Superior temporal gyrus (tissue), 1 donor: ENCODE results near the gene ARFIP1.
"Not testable (repeated sequence)": the region's sequence is repeated elsewhere in the genome, so short reads cannot be mapped to it uniquely, and the experiment has no call there.

Experiments used
- DNase-seq: peaks from one replicate; pipeline ENCODE4 v3.0.0-alpha.2; 2016; ENCODE audit errors: extremely low spot score

ARFIP1 gene, protein sequence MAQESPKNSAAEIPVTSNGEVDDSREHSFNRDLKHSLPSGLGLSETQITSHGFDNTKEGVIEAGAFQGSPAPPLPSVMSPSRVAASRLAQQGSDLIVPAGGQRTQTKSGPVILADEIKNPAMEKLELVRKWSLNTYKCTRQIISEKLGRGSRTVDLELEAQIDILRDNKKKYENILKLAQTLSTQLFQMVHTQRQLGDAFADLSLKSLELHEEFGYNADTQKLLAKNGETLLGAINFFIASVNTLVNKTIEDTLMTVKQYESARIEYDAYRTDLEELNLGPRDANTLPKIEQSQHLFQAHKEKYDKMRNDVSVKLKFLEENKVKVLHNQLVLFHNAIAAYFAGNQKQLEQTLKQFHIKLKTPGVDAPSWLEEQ

DNA sequence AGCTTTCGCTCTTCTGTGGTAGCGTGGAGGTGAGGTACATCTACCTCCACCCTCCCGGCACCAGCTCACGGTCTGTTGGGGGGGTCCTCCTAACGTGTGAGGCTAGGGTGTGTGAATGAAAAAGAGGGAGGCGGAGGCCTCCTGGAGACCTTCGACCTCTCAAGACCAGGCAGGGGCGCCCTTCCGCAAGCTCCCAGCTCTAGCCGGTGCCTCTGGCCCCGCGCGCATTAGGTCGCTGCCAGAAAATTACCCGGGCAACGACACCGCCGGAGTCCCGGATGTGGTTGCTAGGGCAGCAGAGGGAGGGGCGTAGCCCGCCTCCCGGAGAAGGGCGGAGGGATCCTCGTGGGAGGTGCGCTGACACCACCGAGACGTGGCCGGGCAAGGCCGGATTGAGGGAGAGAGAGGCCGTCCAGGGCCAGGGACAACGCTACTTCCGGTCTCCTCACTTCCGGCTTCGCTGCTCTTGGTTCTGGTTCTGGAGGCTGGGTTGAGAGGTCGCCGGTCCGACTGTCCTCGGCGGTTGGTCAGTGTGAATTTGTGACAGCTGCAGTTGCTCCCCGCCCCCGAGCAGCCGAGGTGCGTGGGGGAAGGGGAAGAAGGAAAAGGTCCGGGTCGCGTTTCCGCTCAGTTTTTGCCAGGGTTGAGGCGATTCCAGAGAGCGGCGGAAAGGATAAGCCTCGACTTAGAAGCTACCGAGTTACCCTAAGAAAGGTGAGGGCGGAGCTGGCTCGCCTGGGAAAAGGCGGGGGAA, at the start of gene ARFIP1, which contains the start of gene TIGD4:
ARFIP1 (plus strand) TSS at position 442 of the 754 bp plus-strand sequence. CDS start 49,680 bp downstream, outside the sequence.
TIGD4 (minus strand) TSS at position 218 of the 754 bp plus-strand sequence. CDS start 8,726 bp downstream, outside the sequence.
- DNase-seq = peak; percentile 99

DNA sequence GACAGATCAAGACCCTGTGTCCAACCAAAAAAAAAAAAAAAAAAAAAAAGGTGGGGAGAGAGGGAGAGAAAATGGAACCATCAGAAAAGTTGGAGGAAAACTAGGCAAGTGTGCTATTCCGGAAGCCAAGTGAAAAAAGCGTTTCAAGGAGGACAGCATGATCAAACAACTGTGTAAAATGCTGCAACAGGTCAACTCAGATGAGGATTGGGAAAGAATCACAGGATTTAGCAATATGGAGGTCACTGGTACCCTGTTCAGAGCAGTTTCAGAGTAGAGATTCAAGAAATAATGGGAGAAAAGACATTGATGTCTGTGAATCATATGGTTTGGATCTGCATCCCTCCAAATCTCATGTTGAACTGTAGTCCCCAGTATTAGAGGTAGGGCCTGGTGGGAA, 47.8 kb upstream of the ARFIP1 start:
- no peak for DNase-seq

DNA sequence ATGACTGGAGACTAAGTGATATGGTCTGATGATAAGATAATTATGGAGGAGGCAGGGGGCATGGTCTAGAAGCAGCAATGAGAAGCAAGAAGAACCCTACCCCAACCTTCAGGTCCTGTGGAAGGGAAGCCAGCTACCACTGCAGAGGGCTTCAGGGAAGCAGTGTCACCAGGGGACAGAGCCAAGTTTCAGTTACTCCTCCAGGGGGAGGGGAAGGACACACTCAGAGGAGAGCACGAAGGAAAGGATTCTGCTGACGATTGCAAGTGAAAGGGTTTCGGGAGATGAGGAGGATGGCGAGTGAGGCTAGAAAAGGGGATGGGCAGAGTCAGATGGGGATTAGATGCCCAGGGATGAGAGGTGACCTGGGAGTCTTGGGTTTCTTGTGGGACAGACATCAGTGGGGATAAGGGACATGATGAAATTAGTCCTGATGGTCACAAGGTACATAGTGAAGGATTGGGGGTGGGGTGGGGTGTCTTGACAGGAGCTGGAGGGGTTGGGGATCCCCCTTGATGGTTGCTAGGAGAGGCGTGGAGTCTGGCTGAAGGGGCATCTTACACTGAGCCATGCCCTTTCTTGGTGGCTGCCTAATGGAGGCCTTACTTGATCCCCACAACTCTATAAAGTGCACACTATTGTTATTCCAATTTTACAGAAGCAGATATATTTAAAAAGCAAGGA, 45.6 kb upstream of the ARFIP1 start:
- DNase-seq = no peak

DNA sequence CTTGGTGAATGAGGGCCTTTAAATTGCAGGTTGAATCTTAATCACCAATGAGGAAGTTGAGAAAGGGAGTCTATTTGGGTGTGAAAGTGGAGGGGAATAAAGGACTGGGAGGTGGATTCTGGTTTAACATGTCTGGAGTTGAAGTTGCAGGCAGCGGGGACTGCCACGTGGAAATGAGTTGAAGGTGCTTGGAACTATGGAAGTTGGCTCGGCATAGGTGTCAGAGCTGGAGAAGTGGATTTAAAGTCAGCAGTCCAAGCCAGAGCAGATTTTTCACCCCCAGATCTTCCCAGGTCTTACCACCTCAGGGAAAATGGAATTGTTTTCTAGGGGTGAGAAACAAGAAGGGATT, 45.1 kb upstream of the ARFIP1 start:
- DNase-seq = no peak

- DNase-seq = peak; percentile 55
Observed at GRCh38 chr4:152735396-152735859, 44.3 kb upstream of the ARFIP1 start.

GRCh38 chr4:152735906-152736305, 43.8 kb upstream of the ARFIP1 start:
- no peak for DNase-seq

- DNase-seq = no peak
Observed at GRCh38 chr4:152738827-152739226, 40.9 kb upstream of the ARFIP1 start.

- no peak for DNase-seq
Observed at GRCh38 chr4:152747444-152747843, 32.3 kb upstream of the ARFIP1 start.

GRCh38 chr4:152748619-152749018, 31.1 kb upstream of the ARFIP1 start:
- no peak for DNase-seq

- DNase-seq = no peak
Observed at GRCh38 chr4:152763796-152764195, 16.0 kb upstream of the ARFIP1 start.

DNA sequence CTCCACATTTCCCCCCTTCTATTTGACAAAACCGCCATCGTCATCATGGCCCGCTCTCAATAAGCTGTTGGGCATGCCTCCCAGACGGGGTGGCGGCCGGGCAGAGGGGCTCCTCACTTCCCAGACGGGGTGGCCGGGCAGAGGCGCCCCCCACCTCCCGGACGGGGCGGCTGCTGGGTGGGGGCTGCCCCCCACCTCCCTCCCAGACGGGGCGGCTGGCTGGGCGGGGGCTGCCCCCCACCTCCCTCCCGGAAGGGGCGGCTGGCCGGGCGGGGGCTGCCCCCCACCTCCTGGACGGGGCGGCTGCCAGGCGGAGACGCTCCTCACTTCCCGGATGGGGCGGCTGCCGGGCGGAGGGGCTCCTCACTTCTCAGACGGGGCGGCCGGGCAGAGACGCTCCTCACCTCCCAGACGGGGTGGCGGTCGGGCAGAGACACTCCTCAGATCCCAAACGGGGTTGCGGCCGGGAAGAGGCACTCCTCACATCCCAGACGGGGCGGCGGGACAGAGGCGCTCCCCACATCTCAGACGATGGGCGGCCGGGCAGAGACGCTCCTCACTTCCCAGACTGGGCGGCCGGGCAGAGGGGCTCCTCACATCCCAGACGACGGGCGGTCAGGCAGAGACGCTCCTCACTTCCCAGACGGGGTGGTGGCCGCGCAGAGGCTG, 14.6 kb upstream of the ARFIP1 start:
- not testable (repeated sequence) for DNase-seq

GRCh38 chr4:152771741-152772533, 7.8 kb upstream of the ARFIP1 start:
- DNase-seq = no peak

DNA sequence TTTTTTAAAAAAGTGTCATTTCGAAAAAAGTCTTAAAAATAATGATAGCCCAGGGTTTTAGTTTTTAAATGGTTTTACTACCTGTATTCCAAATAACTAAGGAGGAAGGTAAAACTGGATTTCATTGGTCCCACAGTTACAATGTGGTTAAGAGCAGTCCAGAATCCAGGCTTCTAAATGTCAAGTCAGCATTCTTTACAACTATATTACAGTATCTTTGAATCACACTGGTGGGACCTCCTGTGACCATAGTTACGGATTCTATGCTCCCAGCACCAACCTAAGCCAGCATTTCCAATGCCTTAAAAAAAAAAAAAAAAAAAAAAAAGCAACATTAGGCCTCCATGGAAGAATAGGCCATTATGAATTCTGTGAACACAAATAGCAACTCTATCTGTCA, 6.4 kb upstream of the ARFIP1 start:
- DNase-seq = no peak

- DNase-seq = no peak
Observed at GRCh38 chr4:152773953-152774352, 5.8 kb upstream of the ARFIP1 start.

- no peak for DNase-seq
Observed at GRCh38 chr4:152776352-152776751, 3.4 kb upstream of the ARFIP1 start.

- DNase-seq = no peak
Observed at GRCh38 chr4:152777488-152777887, 2.3 kb upstream of the ARFIP1 start.

DNA sequence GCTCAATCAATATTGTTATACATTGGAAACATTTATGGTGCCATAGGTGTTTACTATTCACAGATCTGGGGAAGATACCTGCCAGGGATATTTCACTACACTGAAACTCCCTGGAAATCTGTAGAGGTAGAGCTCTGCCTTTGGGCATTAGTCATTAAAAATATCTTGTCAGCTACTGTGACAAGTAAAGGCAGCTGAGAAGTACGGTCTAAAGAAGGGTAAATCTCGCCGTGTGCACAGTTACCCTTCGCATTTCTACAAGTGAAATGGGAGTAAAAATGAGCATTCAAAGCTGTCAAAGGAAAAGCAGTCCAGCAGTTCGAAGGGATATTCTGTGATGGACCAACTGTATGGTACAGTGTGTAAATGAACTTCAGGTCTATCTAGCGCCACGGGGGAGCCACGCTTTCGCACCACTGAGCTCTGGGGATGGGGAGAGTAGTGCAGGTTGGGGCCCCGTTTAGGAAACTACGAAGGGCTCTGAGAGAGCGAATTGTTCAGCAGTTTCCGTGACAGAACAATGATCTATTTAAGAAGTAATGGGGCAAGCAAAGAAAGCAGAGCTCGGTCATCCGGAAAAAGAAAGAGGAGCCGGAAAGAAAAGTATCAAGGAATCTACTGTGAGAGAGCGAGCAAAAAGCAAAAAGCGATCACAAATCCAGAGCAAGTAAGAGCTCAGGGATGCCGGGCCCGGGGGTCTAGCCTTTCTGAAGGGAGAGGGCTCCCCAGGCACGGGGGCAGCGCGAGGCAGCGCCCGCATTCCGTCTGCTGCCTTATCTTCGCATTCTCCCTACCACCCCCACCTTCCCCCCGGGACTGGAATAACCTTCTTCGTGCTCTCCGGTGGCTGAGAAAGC, 870 bp upstream of the ARFIP1 start:
- DNase-seq = peak; percentile 54

DNA sequence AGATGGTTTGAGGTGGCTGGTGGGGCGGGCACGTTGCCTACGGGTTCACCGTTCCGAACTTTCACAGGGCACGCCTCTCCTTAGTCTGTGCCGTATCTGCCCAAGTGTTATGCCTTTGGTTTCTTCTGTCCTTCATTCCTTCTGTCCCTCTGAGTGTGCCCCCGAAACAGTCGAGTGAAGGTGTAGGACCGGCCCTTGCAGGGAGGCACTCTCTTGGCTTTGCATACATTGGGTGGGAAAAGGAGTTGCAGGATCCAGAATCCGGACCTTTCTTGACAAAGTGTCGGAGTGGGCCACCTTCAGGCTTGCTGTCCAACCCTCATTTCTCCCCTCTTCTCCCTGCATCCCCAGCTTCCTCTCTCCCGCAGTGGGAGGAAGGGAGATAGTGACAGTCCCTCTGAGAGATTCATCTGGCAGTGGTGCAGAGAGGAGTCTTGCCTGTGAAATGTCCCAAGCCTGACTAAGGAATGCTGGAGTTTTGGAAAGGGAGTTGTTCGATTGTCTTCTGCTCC, 569 bp downstream of the ARFIP1 start:
- peak; percentile 51 for DNase-seq

- DNase-seq = no peak
Observed at GRCh38 chr4:152784490-152785350, 5.0 kb downstream of the ARFIP1 start.
